DLD1 (cell line): ENCODE measurements around the gene PTPN23.
"Not testable (repeated sequence)": the region's sequence is repeated elsewhere in the genome, so short reads cannot be mapped to it uniquely, and the experiment has no call there.

Experiments used
- in situ Hi-C: cut with HindIII; loops from 2 replicates; pipeline ENCODE4 v1.10.0; 2017; ENCODE audit warnings: low sequenced_read_pairs

Gene PTPN23

DNA sequence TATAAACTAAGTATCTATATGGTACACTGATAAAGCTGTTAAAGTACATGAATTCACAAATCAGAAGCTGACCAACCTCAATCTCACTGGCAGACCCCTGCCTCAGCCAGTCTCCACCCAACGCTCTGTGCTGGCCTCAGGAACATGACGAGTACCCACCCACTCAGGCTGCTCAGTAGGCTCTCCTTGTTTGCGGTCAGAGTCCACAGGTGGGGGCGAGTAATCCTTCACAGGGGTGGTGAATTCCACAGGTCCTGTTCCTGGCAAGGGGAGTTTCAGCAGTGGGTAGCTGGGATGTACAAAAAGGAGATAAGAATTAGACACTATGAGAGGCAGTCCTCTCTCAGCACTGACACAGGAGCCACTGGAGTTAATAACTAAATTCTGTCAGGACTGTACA, 54.0 kb downstream of the PTPN23 start:
- in situ Hi-C loops = no loop called here

GRCh38 chr3:47436180-47436579, 55.4 kb downstream of the PTPN23 start:
- in situ Hi-C loops = no loop called here

DNA sequence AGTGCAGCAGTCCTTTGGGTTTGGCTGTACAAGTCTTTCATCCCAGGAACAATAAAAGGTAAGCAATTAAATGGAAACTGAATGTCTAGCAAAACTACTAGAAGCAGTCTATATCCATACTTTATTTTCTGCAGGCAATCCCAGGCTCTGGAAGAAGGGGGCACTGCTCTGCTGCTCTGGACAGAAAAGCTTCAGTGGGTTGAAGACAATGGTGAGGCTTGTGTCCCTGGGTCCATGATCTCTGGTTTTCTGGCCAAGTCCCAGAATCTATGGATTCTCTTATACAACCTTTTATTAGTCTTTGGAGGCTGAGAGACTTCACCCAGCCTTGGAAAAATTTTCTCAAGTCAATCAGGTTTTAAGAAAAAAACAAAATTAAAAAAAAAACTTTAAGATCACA, 59.3 kb downstream of the PTPN23 start:
- in situ Hi-C loops = no loop called here

- in situ Hi-C loops = no loop called here
Measured at GRCh38 chr3:47441796-47442551, 61.2 kb downstream of the PTPN23 start.

- in situ Hi-C loops = no loop called here
Measured at GRCh38 chr3:47443611-47443995, 62.8 kb downstream of the PTPN23 start.

GRCh38 chr3:47444103-47444502, 63.3 kb downstream of the PTPN23 start:
- in situ Hi-C loops = no loop called here

GRCh38 chr3:47452453-47453215, 71.8 kb downstream of the PTPN23 start:
- in situ Hi-C loops = no loop called here

- in situ Hi-C loops = no loop called here
Measured at GRCh38 chr3:47455806-47456452, 75.1 kb downstream of the PTPN23 start.

- in situ Hi-C loops = no loop called here
Measured at GRCh38 chr3:47456984-47457383, 76.2 kb downstream of the PTPN23 start.

DNA sequence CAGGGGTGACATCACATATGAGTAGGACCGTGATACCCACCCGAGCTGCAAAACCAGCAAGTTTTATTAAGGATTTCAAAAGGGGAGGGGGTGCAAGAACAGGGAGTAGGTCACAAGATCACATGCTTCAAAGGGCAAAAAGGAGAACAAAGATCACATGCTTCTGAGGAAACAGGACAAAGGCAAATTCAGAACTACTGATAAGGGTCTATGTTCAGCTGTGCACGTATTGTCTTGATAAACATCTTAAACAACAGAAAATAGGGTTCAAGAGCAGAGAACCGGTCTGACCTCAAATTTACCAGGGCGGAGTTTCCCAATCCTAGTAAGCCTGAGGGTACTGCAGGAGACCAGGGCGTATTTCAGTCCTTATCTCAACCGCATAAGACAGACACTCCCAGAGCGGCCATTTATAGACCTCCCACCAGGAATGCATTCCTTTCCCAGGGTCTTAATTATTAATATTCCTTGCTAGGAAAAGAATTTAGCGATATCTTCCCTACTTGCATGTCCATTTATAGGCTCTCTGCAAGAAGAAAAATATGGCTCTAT, 78.8 kb downstream of the PTPN23 start:
- in situ Hi-C loops = not testable (repeated sequence)
